Measurements from ENCODE around the gene FCN1. TPM values are rescaled to one million over a fixed set of nuclear protein-coding genes. Genes with fewer than 3 reads are reported as not detected.

FCN1 gene
- total RNA-seq, 4 donors from 2014 or later = 0.10 to 2.3 (median 1.1) TPM; not detected in 1

- intact Hi-C loops (cut with DNase I) = no loop called here
- no peak overlapping the region for H3K27ac ChIP-seq
- no peaks in the 10 kb centered on the region for H3K36me3 ChIP-seq
- H3K9me3 ChIP-seq = no peaks in the 10 kb centered on the region
- no peaks in the 10 kb centered on the region for H3K27me3 ChIP-seq
- no peaks in the 10 kb centered on the region for H3K4me1 ChIP-seq
- H3K4me3 ChIP-seq (replicated peaks in 1 of 3) = no peak overlapping the region
- no peak for DNase-seq
- 87 to 89% methylated on average over 13 to 21 of the region's 26 CpGs for WGBS, 2 donors
- TF ChIP-seq, protein P1, sequence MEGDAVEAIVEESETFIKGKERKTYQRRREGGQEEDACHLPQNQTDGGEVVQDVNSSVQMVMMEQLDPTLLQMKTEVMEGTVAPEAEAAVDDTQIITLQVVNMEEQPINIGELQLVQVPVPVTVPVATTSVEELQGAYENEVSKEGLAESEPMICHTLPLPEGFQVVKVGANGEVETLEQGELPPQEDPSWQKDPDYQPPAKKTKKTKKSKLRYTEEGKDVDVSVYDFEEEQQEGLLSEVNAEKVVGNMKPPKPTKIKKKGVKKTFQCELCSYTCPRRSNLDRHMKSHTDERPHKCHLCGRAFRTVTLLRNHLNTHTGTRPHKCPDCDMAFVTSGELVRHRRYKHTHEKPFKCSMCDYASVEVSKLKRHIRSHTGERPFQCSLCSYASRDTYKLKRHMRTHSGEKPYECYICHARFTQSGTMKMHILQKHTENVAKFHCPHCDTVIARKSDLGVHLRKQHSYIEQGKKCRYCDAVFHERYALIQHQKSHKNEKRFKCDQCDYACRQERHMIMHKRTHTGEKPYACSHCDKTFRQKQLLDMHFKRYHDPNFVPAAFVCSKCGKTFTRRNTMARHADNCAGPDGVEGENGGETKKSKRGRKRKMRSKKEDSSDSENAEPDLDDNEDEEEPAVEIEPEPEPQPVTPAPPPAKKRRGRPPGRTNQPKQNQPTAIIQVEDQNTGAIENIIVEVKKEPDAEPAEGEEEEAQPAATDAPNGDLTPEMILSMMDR (IDR thresholded peaks at IDR 0.05) = no peak
- TF ChIP-seq POLR2A (IDR thresholded peaks at IDR 0.05) = no peak
Measured at GRCh38 chr9:134915046-134915985, 2.4 kb downstream of the FCN1 start.

GRCh38 chr9:134914501-134914834 is 3.2 kb downstream of the FCN1 start:
- Histone ChIP-seq H3K27me3 (no peaks in the 10 kb centered on the region), H3K4me1 (no peaks in the 10 kb centered on the region), H3K27ac (no peak overlapping the region), H3K4me3 (replicated peaks in 1 of 3) (no peak overlapping the region), H3K36me3 (no peaks in the 10 kb centered on the region), H3K9me3 (no peaks in the 10 kb centered on the region)
- DNase-seq = no peak
- no peak for TF ChIP-seq POLR2A (IDR thresholded peaks at IDR 0.05)
- TF ChIP-seq, protein P1 (IDR thresholded peaks at IDR 0.05) = no peak
- intact Hi-C loops (cut with DNase I) = no loop called here
- WGBS, 2 donors = 79 to 83% methylated on average over 7 of the region's 7 CpGs

DNA sequence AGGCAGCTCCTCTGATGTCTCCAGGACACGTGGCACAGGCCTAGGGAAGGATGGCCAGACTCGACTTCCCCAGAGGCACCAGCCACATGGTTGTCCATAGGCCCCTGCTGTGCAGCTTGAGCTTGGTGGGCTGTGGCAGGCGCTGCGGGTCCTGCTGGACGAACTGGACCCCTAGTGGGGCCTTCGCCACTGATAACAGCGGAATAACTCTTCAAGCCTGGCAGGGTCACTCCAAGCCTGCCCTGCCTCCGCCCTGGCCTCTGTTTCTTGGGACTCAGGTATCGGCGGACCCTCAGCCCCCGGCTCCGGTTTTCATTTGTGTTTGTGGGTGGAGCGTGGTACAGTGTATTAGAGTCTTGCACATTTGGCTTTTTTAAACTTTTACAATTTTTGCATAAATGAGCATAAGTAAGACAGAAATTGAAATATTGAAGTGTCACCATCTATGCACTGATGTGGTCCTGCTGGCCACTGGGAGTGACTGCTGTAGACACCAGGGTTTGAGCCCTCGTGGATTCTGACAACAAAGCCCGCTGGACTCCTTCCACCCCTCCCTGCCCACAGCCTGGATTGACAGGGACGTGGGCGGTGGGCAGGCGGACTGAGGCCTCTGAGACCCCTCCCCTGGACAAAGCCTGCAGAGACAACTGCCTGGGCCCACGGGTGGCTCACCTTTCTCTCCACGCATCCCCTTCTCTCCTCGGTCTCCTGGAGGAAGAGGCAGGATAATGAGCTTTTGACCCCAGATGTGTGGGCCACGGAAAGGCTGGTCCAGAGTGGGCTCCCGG is 3.8 kb downstream of the FCN1 start:
- no peak overlapping the region for H3K27ac ChIP-seq
- TF ChIP-seq POLR2A (IDR thresholded peaks at IDR 0.05) = no peak
- TF ChIP-seq, protein P1 (IDR thresholded peaks at IDR 0.05) = no peak
- no peak for DNase-seq
- intact Hi-C loops (cut with DNase I) = no loop called here
- 87 to 90% methylated on average over 19 to 23 of the region's 23 CpGs for WGBS, 2 donors
- no peaks in the 10 kb centered on the region for H3K9me3 ChIP-seq
- H3K4me3 ChIP-seq (replicated peaks in 1 of 3) = no peak overlapping the region
- no peaks in the 10 kb centered on the region for H3K36me3 ChIP-seq
- H3K27me3 ChIP-seq = no peaks in the 10 kb centered on the region
- no peaks in the 10 kb centered on the region for H3K4me1 ChIP-seq

GRCh38 chr9:134913041-134913712 is 4.5 kb downstream of the FCN1 start:
- Histone ChIP-seq H3K27ac (no peak overlapping the region), H3K27me3 (no peaks in the 10 kb centered on the region), H3K36me3 (no peaks in the 10 kb centered on the region), H3K9me3 (no peaks in the 10 kb centered on the region), H3K4me1 (no peaks in the 10 kb centered on the region), H3K4me3 (replicated peaks in 1 of 3) (no peak overlapping the region)
- no peak for TF ChIP-seq POLR2A (IDR thresholded peaks at IDR 0.05)
- TF ChIP-seq, protein P1 (IDR thresholded peaks at IDR 0.05) = no peak
- 80 to 91% methylated on average over 9 to 19 of the region's 22 CpGs for WGBS, 2 donors
- intact Hi-C loops (cut with DNase I) = no loop called here
- no peak for DNase-seq
